CD14-positive monocyte (primary cell): ENCODE measurements around the gene ZNF341. TPM values are rescaled to one million over a fixed set of nuclear protein-coding genes. Genes with fewer than 3 reads are reported as not detected.

Experiments
- DNase-seq, 3 donors: peaks; one replicate each; pipeline ENCODE4 v3.0.0-alpha.2; 2011 to 2022
- H2AFZ ChIP-seq: 2 replicates; pipeline ENCODE4 v1.6.0; 2012; ENCODE audit warnings: mild to moderate bottlenecking, low read depth, low read length, inconsistent platforms; ENCODE audit not compliant: insufficient read depth, poor library complexity, severe bottlenecking
- H3K27ac ChIP-seq, 2 donors: 1 replicate in 1 of 2; 2 replicates in 1 of 2; pipeline ENCODE4 v1.5.1; 2012 to 2013; ENCODE audit warnings: low read length in 2 of 2, control low read depth in 1 of 2, inconsistent platforms in 1 of 2, low read depth in 1 of 2, mild to moderate bottlenecking in 1 of 2
- H3K27me3 ChIP-seq, 2 donors: one replicate each; pipeline versions ENCODE4 v1.6.0 to v1.6.1; 2011 to 2013; ENCODE audit warnings: low read length in 2 of 2; ENCODE audit not compliant: control insufficient read depth in 2 of 2, insufficient read depth in 2 of 2
- H3K36me3 ChIP-seq, 2 donors: replicated peaks in 1 of 2; 1 replicate in 1 of 2; 2 replicates in 1 of 2; pipeline versions ENCODE4 v1.5.1 to v1.6.1; 2012 to 2013; ENCODE audit warnings: low read length in 2 of 2, control low read depth in 1 of 2, inconsistent platforms in 1 of 2, mild to moderate bottlenecking in 1 of 2; ENCODE audit not compliant: insufficient read depth in 2 of 2, control insufficient read depth in 1 of 2
- H3K4me1 ChIP-seq, 2 donors: 1 replicate in 1 of 2; 2 replicates in 1 of 2; pipeline versions ENCODE4 v1.5.1 to v1.6.1; 2012 to 2013; ENCODE audit warnings: low read length in 2 of 2, control low read depth in 1 of 2, inconsistent platforms in 1 of 2, mild to moderate bottlenecking in 1 of 2, moderate library complexity in 1 of 2; ENCODE audit not compliant: insufficient read depth in 2 of 2, control insufficient read depth in 1 of 2
- H3K4me2 ChIP-seq: replicated peaks from 2 replicates; pipeline ENCODE3; 2012; ENCODE audit warnings: low read length, moderate library complexity, mild to moderate bottlenecking; ENCODE audit not compliant: poor library complexity, severe bottlenecking; ENCODE audit errors: extremely low read depth
- H3K4me3 ChIP-seq, 3 experiments: fragments of 200-600 bp in 1 of 3; sonication (generic) in 1 of 3; replicated peaks in 1 of 3; 1 replicate in 2 of 3; 2 replicates in 1 of 3; pipeline ENCODE4 v1.5.1; 2011 to 2013; ENCODE audit warnings: low read length in 3 of 3, mild to moderate bottlenecking in 3 of 3, control low read depth in 2 of 3, low read depth in 2 of 3, inconsistent platforms in 1 of 3, moderate library complexity in 1 of 3
- H3K79me2 ChIP-seq: 2 replicates; pipeline ENCODE4 v1.6.0; 2012; ENCODE audit warnings: mild to moderate bottlenecking, control low read depth, inconsistent platforms, low read length, moderate library complexity; ENCODE audit not compliant: insufficient read depth
- H3K9ac ChIP-seq: 2 replicates; pipeline ENCODE4 v1.6.0; 2017; ENCODE audit warnings: low read length, mild to moderate bottlenecking; ENCODE audit not compliant: insufficient read depth, poor library complexity, severe bottlenecking
- H3K9me3 ChIP-seq, 2 donors: replicated peaks in 1 of 2; 1 replicate in 1 of 2; 2 replicates in 1 of 2; pipeline versions ENCODE4 v1.5.1 to v1.6.1; 2012 to 2013; ENCODE audit warnings: low read length in 2 of 2, control low read depth in 1 of 2; ENCODE audit not compliant: control insufficient read depth in 1 of 2, insufficient read depth in 1 of 2
- H4K20me1 ChIP-seq: 2 replicates; pipeline ENCODE4 v1.6.0; 2012; ENCODE audit warnings: mild to moderate bottlenecking, low read length, control low read depth, moderate library complexity; ENCODE audit not compliant: insufficient read depth
- H3K27ac Mint-ChIP-seq, 7 donors: one replicate each; pipeline ENCODE4 v1.8.0; 2020; ENCODE audit warnings: mild to moderate bottlenecking in 7 of 7, mixed read lengths in 7 of 7, moderate library complexity in 6 of 7, inconsistent platforms in 2 of 7
- H3K27me3 Mint-ChIP-seq, 3 donors: one replicate each; pipeline ENCODE4 v1.8.0; 2021 to 2022; ENCODE audit warnings: low read depth in 3 of 3, mild to moderate bottlenecking in 3 of 3, mixed read lengths in 3 of 3, moderate library complexity in 3 of 3, inconsistent platforms in 1 of 3
- H3K36me3 Mint-ChIP-seq, 2 donors: one replicate each; pipeline ENCODE4 v1.8.0; 2020; ENCODE audit warnings: mixed read lengths in 2 of 2, inconsistent platforms in 1 of 2, mild to moderate bottlenecking in 1 of 2
- H3K4me1 Mint-ChIP-seq: one replicate; pipeline ENCODE4 v1.8.0; 2020; ENCODE audit warnings: mild to moderate bottlenecking, mixed read lengths
- H3K4me3 Mint-ChIP-seq, 2 donors: one replicate each; pipeline ENCODE4 v1.8.0; 2020; ENCODE audit warnings: mild to moderate bottlenecking in 2 of 2, mixed read lengths in 2 of 2, moderate library complexity in 1 of 2
- H3K9me3 Mint-ChIP-seq, 7 donors: one replicate each; pipeline ENCODE4 v1.8.0; 2020 to 2022; ENCODE audit warnings: mixed read lengths in 7 of 7, mild to moderate bottlenecking in 6 of 7, moderate library complexity in 6 of 7, inconsistent platforms in 2 of 7
- WGBS: methylation state at CpG from one replicate; pipeline ENCODE4 v1.1.5; 2013; ENCODE audit warnings: missing lambda C conversion rate; ENCODE audit not compliant: insufficient coverage; 5-methylcytosine and 5-hydroxymethylcytosine counted together
- intact Hi-C, 2 donors: fragments of 100-400 bp; cut with micrococcal nuclease; formaldehyde crosslinking; loops; one replicate each; pipeline versions ENCODE4 v1.15.0 to v1.15.1; 2023
- polyA plus RNA-seq, 3 donors: library from polyadenylated mRNA; depleted of rRNA in 1 of 3; unstranded in 2 of 3; stranded (reverse) in 1 of 3; fragments of 300-500 nt in 2 of 3; fragments of >200 nt in 1 of 3; fragmentation: Illumina TruSeq in 2 of 3; gene quantifications; 1 replicate in 2 of 3; 2 replicates in 1 of 3; pipeline ENCODE4 v1.2.3, GENCODE V29; 2012 to 2021
- TF ChIP-seq, protein P1 (sequence below): fragments of 200-600 bp; IDR thresholded peaks from one replicate; pipeline ENCODE4 v1.8.0; 2022; ENCODE audit warnings: antibody characterized with exemption, mild to moderate bottlenecking

ZNF341 gene
- polyA plus RNA-seq, 3 donors = 1.1 to 10.3 (median 2.3) TPM

DNA sequence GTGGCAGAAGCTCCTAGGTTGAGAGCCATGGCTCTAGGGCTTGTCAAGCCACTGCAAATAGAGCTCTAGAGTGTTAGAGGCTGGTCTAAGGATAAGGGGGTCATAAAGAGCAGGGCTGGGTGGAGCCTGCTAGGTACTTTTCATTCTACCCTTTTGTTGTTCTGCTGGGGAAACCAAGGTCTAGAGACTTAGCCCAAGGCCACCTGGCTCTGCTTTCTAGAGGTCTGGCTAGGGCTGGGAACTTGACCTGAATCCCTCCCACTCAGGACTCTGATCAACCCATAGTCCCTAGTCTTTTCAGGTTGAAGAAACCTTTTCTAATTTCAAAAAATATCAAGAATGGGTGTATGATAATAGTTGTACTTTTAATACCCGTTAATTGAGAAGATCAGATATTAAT, 93.1 kb downstream of the ZNF341 start:
- H3K79me2 ChIP-seq = peaks cover 100% of the 10 kb centered on the region
- Mint-ChIP-seq H3K36me3 (peaks cover 10 to 40% of the 10 kb centered on the region in 2 donors), H3K9me3 (no peaks in the 10 kb centered on the region), H3K4me1 (peaks cover 63% of the 10 kb centered on the region), H3K4me3 (no peak overlapping the region), H3K27ac (peak overlapping the region in 2 of 7 donors; percentile 25 to 59), H3K27me3 (no peaks in the 10 kb centered on the region)
- no peak overlapping the region for H3K4me3 ChIP-seq
- WGBS = no CpG with 5 or more reads among the region's 1 CpG
- H3K9ac ChIP-seq = no peak overlapping the region
- H3K27me3 ChIP-seq = no peaks in the 10 kb centered on the region
- peaks cover 15 to 37% of the 10 kb centered on the region in 2 donors for H3K4me1 ChIP-seq
- H3K36me3 ChIP-seq = peaks cover 16 to 44% of the 10 kb centered on the region in 2 donors
- H3K9me3 ChIP-seq = no peaks in the 10 kb centered on the region
- TF ChIP-seq, protein P1, sequence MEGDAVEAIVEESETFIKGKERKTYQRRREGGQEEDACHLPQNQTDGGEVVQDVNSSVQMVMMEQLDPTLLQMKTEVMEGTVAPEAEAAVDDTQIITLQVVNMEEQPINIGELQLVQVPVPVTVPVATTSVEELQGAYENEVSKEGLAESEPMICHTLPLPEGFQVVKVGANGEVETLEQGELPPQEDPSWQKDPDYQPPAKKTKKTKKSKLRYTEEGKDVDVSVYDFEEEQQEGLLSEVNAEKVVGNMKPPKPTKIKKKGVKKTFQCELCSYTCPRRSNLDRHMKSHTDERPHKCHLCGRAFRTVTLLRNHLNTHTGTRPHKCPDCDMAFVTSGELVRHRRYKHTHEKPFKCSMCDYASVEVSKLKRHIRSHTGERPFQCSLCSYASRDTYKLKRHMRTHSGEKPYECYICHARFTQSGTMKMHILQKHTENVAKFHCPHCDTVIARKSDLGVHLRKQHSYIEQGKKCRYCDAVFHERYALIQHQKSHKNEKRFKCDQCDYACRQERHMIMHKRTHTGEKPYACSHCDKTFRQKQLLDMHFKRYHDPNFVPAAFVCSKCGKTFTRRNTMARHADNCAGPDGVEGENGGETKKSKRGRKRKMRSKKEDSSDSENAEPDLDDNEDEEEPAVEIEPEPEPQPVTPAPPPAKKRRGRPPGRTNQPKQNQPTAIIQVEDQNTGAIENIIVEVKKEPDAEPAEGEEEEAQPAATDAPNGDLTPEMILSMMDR = no peak
- no peak overlapping the region for H3K4me2 ChIP-seq
- DNase-seq = no peak
- H4K20me1 ChIP-seq = peaks cover 100% of the 10 kb centered on the region
- peak overlapping the region in 1 of 2 donors; percentile 14 for H3K27ac ChIP-seq
- intact Hi-C loops = loop anchor here in 1 of 2 donors (5.0 kb wide), 1 partner anchor 378 kb away; no protein-coding TSS in a partner anchor
- H2AFZ ChIP-seq = no peak overlapping the region

DNA sequence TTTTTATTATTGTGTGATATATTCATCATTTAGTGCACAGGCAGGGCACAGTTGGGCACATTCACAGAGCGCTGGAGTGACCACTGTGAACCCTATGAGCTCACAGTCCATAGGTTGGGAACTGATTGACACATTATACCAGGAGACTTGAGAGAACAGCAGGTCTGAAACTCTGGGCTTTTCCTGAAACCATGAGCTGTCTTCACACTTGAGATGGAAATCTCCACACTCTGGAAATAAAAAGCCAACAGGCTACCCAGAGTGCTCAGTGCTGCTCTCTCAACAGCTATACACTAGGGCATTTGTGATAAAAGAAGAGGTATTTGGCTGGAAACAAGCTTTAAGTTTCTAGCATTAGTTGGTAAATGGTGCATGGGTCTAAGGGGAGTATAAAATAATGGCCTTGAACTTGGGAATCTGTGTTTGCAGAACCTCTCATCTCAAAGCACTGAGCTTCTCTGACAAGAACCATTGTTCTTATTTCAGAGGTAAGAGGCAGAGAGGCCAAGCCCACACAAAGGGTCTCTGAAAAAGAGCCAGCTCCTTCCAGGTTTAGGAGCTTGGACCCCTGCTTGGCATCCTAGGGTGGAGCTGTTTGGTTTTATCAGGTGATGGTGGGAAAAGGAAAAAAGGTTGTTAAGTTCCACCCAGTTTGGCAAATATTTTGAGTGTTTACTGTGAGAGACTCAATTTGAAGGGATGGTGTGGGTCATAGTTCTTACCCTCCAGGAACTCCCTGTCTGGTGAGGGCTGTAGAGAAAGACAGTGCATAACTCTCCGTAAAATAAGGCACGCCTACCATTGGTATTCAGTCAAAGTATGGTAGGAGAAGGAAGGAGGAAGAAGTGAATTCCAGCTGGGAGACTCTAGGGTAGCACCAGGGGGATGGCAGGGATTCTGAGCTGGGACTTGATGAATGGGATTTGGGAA, 93.8 kb downstream of the ZNF341 start:
- Histone ChIP-seq H3K4me3 (no peak overlapping the region), H3K4me1 (peaks cover 16 to 37% of the 10 kb centered on the region in 2 donors), H4K20me1 (peaks cover 100% of the 10 kb centered on the region), H3K79me2 (peaks cover 100% of the 10 kb centered on the region), H3K9ac (no peak overlapping the region), H3K36me3 (peaks cover 16 to 44% of the 10 kb centered on the region in 2 donors), H3K27ac (peak overlapping the region in 1 of 2 donors; percentile 34), H3K4me2 (no peak overlapping the region), H3K9me3 (no peaks in the 10 kb centered on the region), H3K27me3 (no peaks in the 10 kb centered on the region), H2AFZ (no peak overlapping the region)
- Mint-ChIP-seq H3K27me3 (no peaks in the 10 kb centered on the region), H3K4me1 (peaks cover 65% of the 10 kb centered on the region), H3K9me3 (no peaks in the 10 kb centered on the region), H3K36me3 (peaks cover 12 to 39% of the 10 kb centered on the region in 2 donors), H3K4me3 (no peak overlapping the region), H3K27ac (peak overlapping the region; percentile 2 to 83 (median 20))
- no peak for DNase-seq
- intact Hi-C loops = loop anchor here in 1 of 2 donors (5.0 kb wide), 1 partner anchor 378 kb away; no protein-coding TSS in a partner anchor
- TF ChIP-seq, protein P1 = no peak
- 100% methylated on average over 2 of the region's 3 CpGs for whole genome bisulfite sequencing
